ENCODE data around the gene CD177. TPM values are rescaled to one million over a fixed set of nuclear protein-coding genes. Genes with fewer than 3 reads are reported as not detected.
"Not testable (repeated sequence)": the region's sequence is repeated elsewhere in the genome, so short reads cannot be mapped to it uniquely, and the experiment has no call there.

CD177 gene
- total RNA-seq, 1 experiment from 2014 or later, result not detected

- DNase-seq (ENCODE audit: low spot score), result no peak
- TF ChIP-seq CTCF (conservative IDR thresholded peaks at IDR 0.05; ENCODE audit: low read depth, low read length) (no peak), EZH2 (IDR thresholded peaks at IDR 0.05; ENCODE audit: borderline replicate concordance, low read depth, low read length, poor library complexity, severe bottlenecking) (no peak)
- Histone ChIP-seq H3K4me1 (ENCODE audit: insufficient read depth, low read length, poor library complexity, severe bottlenecking) (no peaks in the 10 kb centered on the region), H3K4me3 (ENCODE audit: low read depth, low read length, poor library complexity, severe bottlenecking) (no peak overlapping the region), H3K9me3 (ENCODE audit: low read depth, low read length, poor library complexity, severe bottlenecking) (no peaks in the 10 kb centered on the region), H3K36me3 (ENCODE audit: insufficient read depth, low read length, poor library complexity, severe bottlenecking) (no peaks in the 10 kb centered on the region), H3K27ac (ENCODE audit: low read depth, low read length, poor library complexity, severe bottlenecking) (no peak overlapping the region), H3K27me3 (replicated peaks; ENCODE audit: insufficient read depth, low read depth, low read length, poor library complexity) (peaks cover 25% of the 10 kb centered on the region)
- BruUV-seq (replicated peaks), result no TSS peak
- ChIA-PET CTCF (no interaction called here), POLR2A (ENCODE audit: low non-redundant PET) (no interaction called here)
- intact Hi-C loops (cut with micrococcal nuclease; ENCODE audit: unreplicated experiment), result no loop called here
Measured at GRCh38 chr19:43371909-43372308, 18.4 kb downstream of the CD177 start.

- ChIA-PET CTCF (no interaction called here), POLR2A (ENCODE audit: low non-redundant PET) (no interaction called here)
- Histone ChIP-seq H3K9me3 (ENCODE audit: low read depth, low read length, poor library complexity, severe bottlenecking) (no peaks in the 10 kb centered on the region), H3K4me1 (ENCODE audit: insufficient read depth, low read length, poor library complexity, severe bottlenecking) (no peaks in the 10 kb centered on the region), H3K27ac (ENCODE audit: low read depth, low read length, poor library complexity, severe bottlenecking) (no peak overlapping the region), H3K4me3 (ENCODE audit: low read depth, low read length, poor library complexity, severe bottlenecking) (no peak overlapping the region), H3K36me3 (ENCODE audit: insufficient read depth, low read length, poor library complexity, severe bottlenecking) (no peaks in the 10 kb centered on the region), H3K27me3 (replicated peaks; ENCODE audit: insufficient read depth, low read depth, low read length, poor library complexity) (peaks cover 25% of the 10 kb centered on the region)
- no peak for DNase-seq (ENCODE audit: low spot score)
- BruUV-seq (replicated peaks), result no TSS peak
- TF ChIP-seq CTCF (conservative IDR thresholded peaks at IDR 0.05; ENCODE audit: low read depth, low read length), result no peak
- TF ChIP-seq EZH2 (IDR thresholded peaks at IDR 0.05; ENCODE audit: borderline replicate concordance, low read depth, low read length, poor library complexity, severe bottlenecking), result no peak
- intact Hi-C loops (cut with micrococcal nuclease; ENCODE audit: unreplicated experiment), result no loop called here
Measured at GRCh38 chr19:43372462-43372861, 19.0 kb downstream of the CD177 start.

- H3K9me3 ChIP-seq (ENCODE audit: low read depth, low read length, poor library complexity, severe bottlenecking); H3K4me3 ChIP-seq (ENCODE audit: low read depth, low read length, poor library complexity, severe bottlenecking); DNase-seq (ENCODE audit: low spot score); POLR2A ChIA-PET (ENCODE audit: low non-redundant PET); BruUV-seq (replicated peaks); CTCF ChIA-PET; intact Hi-C loops (cut with micrococcal nuclease; ENCODE audit: unreplicated experiment); H3K27ac ChIP-seq (ENCODE audit: low read depth, low read length, poor library complexity, severe bottlenecking); H3K36me3 ChIP-seq (ENCODE audit: insufficient read depth, low read length, poor library complexity, severe bottlenecking); H3K4me1 ChIP-seq (ENCODE audit: insufficient read depth, low read length, poor library complexity, severe bottlenecking): not testable (repeated sequence)
- peaks cover 15% of the 10 kb centered on the region for H3K27me3 ChIP-seq (replicated peaks; ENCODE audit: insufficient read depth, low read depth, low read length, poor library complexity)
Measured at GRCh38 chr19:43377624-43378023, 24.1 kb downstream of the CD177 start.

GRCh38 chr19:43380008-43380407, 26.5 kb downstream of the CD177 start:
- no peak for TF ChIP-seq CTCF (conservative IDR thresholded peaks at IDR 0.05; ENCODE audit: low read depth, low read length)
- no peak for TF ChIP-seq EZH2 (IDR thresholded peaks at IDR 0.05; ENCODE audit: borderline replicate concordance, low read depth, low read length, poor library complexity, severe bottlenecking)
- Histone ChIP-seq H3K9me3 (ENCODE audit: low read depth, low read length, poor library complexity, severe bottlenecking) (no peaks in the 10 kb centered on the region), H3K4me1 (ENCODE audit: insufficient read depth, low read length, poor library complexity, severe bottlenecking) (no peaks in the 10 kb centered on the region), H3K27me3 (replicated peaks; ENCODE audit: insufficient read depth, low read depth, low read length, poor library complexity) (peaks cover 15% of the 10 kb centered on the region), H3K27ac (ENCODE audit: low read depth, low read length, poor library complexity, severe bottlenecking) (no peak overlapping the region), H3K36me3 (ENCODE audit: insufficient read depth, low read length, poor library complexity, severe bottlenecking) (no peaks in the 10 kb centered on the region), H3K4me3 (ENCODE audit: low read depth, low read length, poor library complexity, severe bottlenecking) (no peak overlapping the region)
- ChIA-PET POLR2A (ENCODE audit: low non-redundant PET) (no interaction called here), CTCF (no interaction called here)
- no peak for DNase-seq (ENCODE audit: low spot score)
- no TSS peak for BruUV-seq (replicated peaks)
- intact Hi-C loops (cut with micrococcal nuclease; ENCODE audit: unreplicated experiment), result no loop called here
